ENCODE data around the gene EXOSC2.
A peak's percentile ranks its signal among the peaks of the same experiment; 100 is the strongest.

Gene EXOSC2

DNA sequence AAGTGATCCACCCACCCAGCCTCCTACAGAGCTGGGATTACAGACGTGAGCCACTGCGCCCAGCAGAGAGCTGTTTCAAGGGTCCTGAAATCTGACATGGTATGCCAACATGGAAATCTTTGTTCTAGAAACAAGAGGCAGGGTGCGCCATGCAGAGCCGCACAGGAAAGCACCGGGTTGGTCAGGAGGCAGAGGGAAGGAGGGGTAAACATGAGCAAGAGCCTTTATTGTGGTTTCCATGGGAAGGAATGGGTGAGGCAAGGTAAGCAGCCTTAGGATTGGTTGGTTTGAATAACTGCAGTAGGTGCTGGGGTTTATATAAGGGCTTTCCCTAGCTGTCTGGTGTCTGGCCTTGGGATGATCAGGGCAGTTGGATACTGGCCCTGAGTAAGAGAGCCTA is 5.5 kb upstream of the EXOSC2 start:
- Histone ChIP-seq H3K9me3 (ENCODE audit: severe bottlenecking) (peaks cover 11% of the 10 kb centered on the region), H3K36me3 (no peaks in the 10 kb centered on the region), H3K27me3 (ENCODE audit: insufficient read depth, low read depth, severe bottlenecking) (no peaks in the 10 kb centered on the region), H3K27ac (no peak overlapping the region), H3K4me3 (ENCODE audit: low read depth, low read length) (no peak overlapping the region)
- DNase-seq: no peak
- TF ChIP-seq, protein P1, sequence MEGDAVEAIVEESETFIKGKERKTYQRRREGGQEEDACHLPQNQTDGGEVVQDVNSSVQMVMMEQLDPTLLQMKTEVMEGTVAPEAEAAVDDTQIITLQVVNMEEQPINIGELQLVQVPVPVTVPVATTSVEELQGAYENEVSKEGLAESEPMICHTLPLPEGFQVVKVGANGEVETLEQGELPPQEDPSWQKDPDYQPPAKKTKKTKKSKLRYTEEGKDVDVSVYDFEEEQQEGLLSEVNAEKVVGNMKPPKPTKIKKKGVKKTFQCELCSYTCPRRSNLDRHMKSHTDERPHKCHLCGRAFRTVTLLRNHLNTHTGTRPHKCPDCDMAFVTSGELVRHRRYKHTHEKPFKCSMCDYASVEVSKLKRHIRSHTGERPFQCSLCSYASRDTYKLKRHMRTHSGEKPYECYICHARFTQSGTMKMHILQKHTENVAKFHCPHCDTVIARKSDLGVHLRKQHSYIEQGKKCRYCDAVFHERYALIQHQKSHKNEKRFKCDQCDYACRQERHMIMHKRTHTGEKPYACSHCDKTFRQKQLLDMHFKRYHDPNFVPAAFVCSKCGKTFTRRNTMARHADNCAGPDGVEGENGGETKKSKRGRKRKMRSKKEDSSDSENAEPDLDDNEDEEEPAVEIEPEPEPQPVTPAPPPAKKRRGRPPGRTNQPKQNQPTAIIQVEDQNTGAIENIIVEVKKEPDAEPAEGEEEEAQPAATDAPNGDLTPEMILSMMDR (IDR thresholded peaks at IDR 0.05; ENCODE audit: low read depth, low read length): no peak

GRCh38 chr9:130689572-130689936 is 4.0 kb upstream of the EXOSC2 start:
- no peak overlapping the region for H3K4me3 ChIP-seq (ENCODE audit: low read depth, low read length)
- DNase-seq: no peak
- peaks cover 5% of the 10 kb centered on the region; the same call in 1 of the 2 replicates for H3K36me3 ChIP-seq
- no peak overlapping the region for H3K27ac ChIP-seq
- no peaks in the 10 kb centered on the region for H3K27me3 ChIP-seq (ENCODE audit: insufficient read depth, low read depth, severe bottlenecking)
- TF ChIP-seq, protein P1 (IDR thresholded peaks at IDR 0.05; ENCODE audit: low read depth, low read length): no peak
- peaks cover 8% of the 10 kb centered on the region for H3K9me3 ChIP-seq (ENCODE audit: severe bottlenecking)

- TF ChIP-seq, protein P1 (IDR thresholded peaks at IDR 0.05; ENCODE audit: low read depth, low read length): no peak
- Histone ChIP-seq H3K27ac (no peak overlapping the region), H3K27me3 (ENCODE audit: insufficient read depth, low read depth, severe bottlenecking) (no peaks in the 10 kb centered on the region), H3K4me3 (ENCODE audit: low read depth, low read length) (no peak overlapping the region), H3K9me3 (ENCODE audit: severe bottlenecking) (peaks cover 2% of the 10 kb centered on the region), H3K36me3 (peaks cover 10% of the 10 kb centered on the region)
- no peak for DNase-seq
Measured at GRCh38 chr9:130689937-130690700, 3.5 kb upstream of the EXOSC2 start.

DNA sequence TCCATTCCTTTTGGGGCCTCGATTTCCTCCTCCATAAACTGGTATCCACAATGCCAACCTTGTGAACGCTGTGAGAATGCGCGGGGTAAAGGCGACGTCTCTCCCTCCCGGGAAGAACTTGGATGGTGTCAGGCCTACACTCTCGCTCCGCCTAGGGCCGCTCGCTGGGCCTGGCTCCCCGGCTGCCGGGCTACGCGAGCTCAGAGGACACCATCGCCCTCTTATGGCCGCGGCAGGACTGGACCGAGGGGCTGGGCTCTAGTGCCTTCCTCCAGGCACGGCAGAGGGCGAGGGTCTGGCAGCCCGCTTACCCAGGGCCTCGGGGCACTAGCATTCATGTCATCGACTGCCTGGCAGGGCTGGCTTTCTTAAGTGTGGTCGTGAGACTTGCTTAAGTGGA is 1.3 kb upstream of the EXOSC2 start:
- no peaks in the 10 kb centered on the region for H3K9me3 ChIP-seq (ENCODE audit: severe bottlenecking)
- H3K27ac ChIP-seq: no peak overlapping the region
- H3K36me3 ChIP-seq: peaks cover 32% of the 10 kb centered on the region
- peak; percentile 35 for DNase-seq
- H3K4me3 ChIP-seq (ENCODE audit: low read depth, low read length): no peak overlapping the region
- TF ChIP-seq, protein P1 (IDR thresholded peaks at IDR 0.05; ENCODE audit: low read depth, low read length): peak; percentile 30
- no peaks in the 10 kb centered on the region for H3K27me3 ChIP-seq (ENCODE audit: insufficient read depth, low read depth, severe bottlenecking)

- Histone ChIP-seq H3K36me3 (peaks cover 39% of the 10 kb centered on the region), H3K27me3 (ENCODE audit: insufficient read depth, low read depth, severe bottlenecking) (no peaks in the 10 kb centered on the region), H3K27ac (peak overlapping the region; percentile 93), H3K9me3 (ENCODE audit: severe bottlenecking) (no peaks in the 10 kb centered on the region), H3K4me3 (ENCODE audit: low read depth, low read length) (peak overlapping the region; percentile 84)
- DNase-seq: no peak
- TF ChIP-seq, protein P1 (IDR thresholded peaks at IDR 0.05; ENCODE audit: low read depth, low read length): no peak
Measured at GRCh38 chr9:130693101-130693425, 517 bp upstream of the EXOSC2 start.

GRCh38 chr9:130694205-130694604 is 625 bp downstream of the EXOSC2 start:
- H3K4me3 ChIP-seq (ENCODE audit: low read depth, low read length): peak overlapping the region; percentile 84
- peak overlapping the region; percentile 93 for H3K27ac ChIP-seq
- TF ChIP-seq, protein P1 (IDR thresholded peaks at IDR 0.05; ENCODE audit: low read depth, low read length): no peak
- H3K27me3 ChIP-seq (ENCODE audit: insufficient read depth, low read depth, severe bottlenecking): no peaks in the 10 kb centered on the region
- no peaks in the 10 kb centered on the region for H3K9me3 ChIP-seq (ENCODE audit: severe bottlenecking)
- H3K36me3 ChIP-seq: peaks cover 50% of the 10 kb centered on the region
- no peak for DNase-seq

All from WERI-Rb-1 (cell line).